Mesothelial cell of epicardium (in vitro differentiated cells): ENCODE data around the gene MAST1. TPM values are rescaled to one million over a fixed set of nuclear protein-coding genes. Genes with fewer than 3 reads are reported as not detected.
"Not testable (repeated sequence)": the region's sequence is repeated elsewhere in the genome, so short reads cannot be mapped to it uniquely, and the experiment has no call there.

Experiments
- DNase-seq, 2 experiments: peaks; one replicate each; pipeline ENCODE4 v3.0.0; 2021; ENCODE audit warnings: low spot score in 2 of 2; ENCODE audit not compliant: unreplicated experiment in 2 of 2
- H3K27ac Mint-ChIP-seq: 2 replicates; pipeline ENCODE4 v1.8.0; 2021; ENCODE audit warnings: mixed read lengths
- H3K27me3 Mint-ChIP-seq: 2 replicates; pipeline ENCODE4 v1.8.0; 2021; ENCODE audit warnings: low read depth, mixed read lengths
- H3K36me3 Mint-ChIP-seq: 2 replicates; pipeline ENCODE4 v1.8.0; 2021; ENCODE audit warnings: mixed read lengths
- H3K4me1 Mint-ChIP-seq: 2 replicates; pipeline ENCODE4 v1.8.0; 2021; ENCODE audit warnings: mixed read lengths
- H3K4me3 Mint-ChIP-seq: 2 replicates; pipeline ENCODE4 v1.8.0; 2021; ENCODE audit warnings: mild to moderate bottlenecking, moderate library complexity, mixed read lengths
- H3K9me3 Mint-ChIP-seq: 2 replicates; pipeline ENCODE4 v1.8.0; 2021; ENCODE audit warnings: mixed read lengths
- total RNA-seq: library from RNA; stranded (reverse); gene quantifications from 3 replicates; pipeline ENCODE4 v1.2.1, GENCODE V29; 2021
- TF ChIP-seq, protein P1 (sequence below): fragments of 200-600 bp; sonication (generic); IDR thresholded peaks from one replicate; pipeline ENCODE4 v1.5.0; 2021; ENCODE audit warnings: antibody characterized with exemption; ENCODE audit not compliant: unreplicated experiment

Gene MAST1
- total RNA-seq, 1 donor from 2014 or later: 4.0 TPM

DNA sequence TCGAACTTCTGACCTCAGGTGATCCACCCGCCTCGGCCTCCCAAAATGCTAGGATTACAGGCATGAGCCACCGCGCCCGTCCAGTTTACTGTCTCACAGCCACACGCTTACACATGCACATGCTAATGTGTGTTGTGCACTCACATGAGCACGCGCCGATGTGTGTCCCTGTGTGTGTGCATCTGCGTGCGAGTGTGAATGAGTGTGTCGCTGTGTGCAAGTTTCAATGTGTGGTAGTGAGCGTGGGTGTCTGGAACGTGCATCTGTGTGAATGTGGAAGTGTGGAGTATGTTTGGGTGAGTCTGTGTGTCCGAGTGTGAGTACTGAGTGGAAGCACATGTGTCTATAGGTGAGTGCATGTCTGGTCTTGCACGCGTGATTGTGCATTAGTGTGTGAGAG is 4.2 kb downstream of the MAST1 start:
- no peak overlapping the region for H3K4me3 Mint-ChIP-seq
- H3K4me1 Mint-ChIP-seq: peaks cover 14% of the 10 kb centered on the region
- TF ChIP-seq, protein P1, sequence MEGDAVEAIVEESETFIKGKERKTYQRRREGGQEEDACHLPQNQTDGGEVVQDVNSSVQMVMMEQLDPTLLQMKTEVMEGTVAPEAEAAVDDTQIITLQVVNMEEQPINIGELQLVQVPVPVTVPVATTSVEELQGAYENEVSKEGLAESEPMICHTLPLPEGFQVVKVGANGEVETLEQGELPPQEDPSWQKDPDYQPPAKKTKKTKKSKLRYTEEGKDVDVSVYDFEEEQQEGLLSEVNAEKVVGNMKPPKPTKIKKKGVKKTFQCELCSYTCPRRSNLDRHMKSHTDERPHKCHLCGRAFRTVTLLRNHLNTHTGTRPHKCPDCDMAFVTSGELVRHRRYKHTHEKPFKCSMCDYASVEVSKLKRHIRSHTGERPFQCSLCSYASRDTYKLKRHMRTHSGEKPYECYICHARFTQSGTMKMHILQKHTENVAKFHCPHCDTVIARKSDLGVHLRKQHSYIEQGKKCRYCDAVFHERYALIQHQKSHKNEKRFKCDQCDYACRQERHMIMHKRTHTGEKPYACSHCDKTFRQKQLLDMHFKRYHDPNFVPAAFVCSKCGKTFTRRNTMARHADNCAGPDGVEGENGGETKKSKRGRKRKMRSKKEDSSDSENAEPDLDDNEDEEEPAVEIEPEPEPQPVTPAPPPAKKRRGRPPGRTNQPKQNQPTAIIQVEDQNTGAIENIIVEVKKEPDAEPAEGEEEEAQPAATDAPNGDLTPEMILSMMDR: no peak
- H3K27ac Mint-ChIP-seq: no peak overlapping the region
- H3K9me3 Mint-ChIP-seq: no peaks in the 10 kb centered on the region
- H3K27me3 Mint-ChIP-seq: peaks cover 69% of the 10 kb centered on the region
- no peaks in the 10 kb centered on the region for H3K36me3 Mint-ChIP-seq
- DNase-seq: no peak

DNA sequence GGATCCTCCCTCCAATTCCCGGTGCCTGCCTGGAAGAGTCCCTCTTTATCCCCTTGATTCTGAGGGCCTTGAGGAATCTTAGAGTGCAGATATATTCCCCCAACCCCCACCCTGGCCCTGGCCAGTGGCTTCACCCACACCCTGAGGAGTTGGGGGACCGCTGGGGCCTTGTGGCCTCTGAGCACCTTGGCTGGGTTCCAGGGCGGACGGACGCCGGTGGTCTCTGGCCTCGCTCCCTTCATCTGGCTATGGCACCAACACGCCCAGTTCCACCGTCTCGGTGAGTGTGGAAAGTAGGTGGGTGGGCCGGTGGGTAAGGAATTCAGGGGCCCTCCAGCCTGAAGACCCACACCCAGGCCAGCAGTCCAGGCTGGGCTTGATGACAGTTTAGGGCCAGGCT is 5.0 kb downstream of the MAST1 start:
- no peaks in the 10 kb centered on the region for H3K36me3 Mint-ChIP-seq
- peaks cover 16% of the 10 kb centered on the region for H3K4me1 Mint-ChIP-seq
- H3K27ac Mint-ChIP-seq: no peak overlapping the region
- TF ChIP-seq, protein P1: no peak
- no peaks in the 10 kb centered on the region for H3K9me3 Mint-ChIP-seq
- DNase-seq: no peak
- H3K27me3 Mint-ChIP-seq: peaks cover 63% of the 10 kb centered on the region
- H3K4me3 Mint-ChIP-seq: no peak overlapping the region

GRCh38 chr19:12843999-12844732 is 5.9 kb downstream of the MAST1 start:
- Mint-ChIP-seq H3K27me3 (peaks cover 56% of the 10 kb centered on the region), H3K36me3 (no peaks in the 10 kb centered on the region), H3K9me3 (no peaks in the 10 kb centered on the region), H3K4me1 (peaks cover 16% of the 10 kb centered on the region), H3K27ac (no peak overlapping the region), H3K4me3 (no peak overlapping the region)
- DNase-seq: no peak
- TF ChIP-seq, protein P1: no peak

DNA sequence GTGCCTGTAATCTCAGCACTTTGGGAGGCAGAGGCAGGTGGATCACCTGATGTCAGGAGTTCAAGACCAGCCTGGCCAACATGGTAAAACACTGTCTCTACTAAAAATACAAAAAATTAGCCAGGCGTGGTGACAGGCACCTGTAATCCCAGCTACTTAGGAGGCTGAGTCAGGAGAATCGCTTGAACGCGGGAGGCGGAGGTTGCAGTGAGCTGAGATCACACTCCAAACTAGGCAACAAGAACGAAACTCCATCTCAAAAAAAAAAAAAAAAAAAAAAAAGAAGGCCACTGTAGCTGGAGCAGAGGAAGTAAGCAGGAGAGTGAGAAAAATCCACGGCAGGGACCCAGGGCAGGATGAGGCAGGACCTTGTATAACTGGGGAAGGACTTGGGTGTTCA is 8.3 kb downstream of the MAST1 start:
- H3K27ac Mint-ChIP-seq, H3K4me1 Mint-ChIP-seq, H3K9me3 Mint-ChIP-seq, DNase-seq, H3K36me3 Mint-ChIP-seq, H3K4me3 Mint-ChIP-seq: not testable (repeated sequence)
- peaks cover 32% of the 10 kb centered on the region for H3K27me3 Mint-ChIP-seq

GRCh38 chr19:12847159-12848139 is 9.1 kb downstream of the MAST1 start:
- Mint-ChIP-seq H3K4me3 (peak overlapping the region; percentile 49), H3K27ac (no peak overlapping the region), H3K9me3 (no peaks in the 10 kb centered on the region), H3K36me3 (no peaks in the 10 kb centered on the region), H3K27me3 (peaks cover 26% of the 10 kb centered on the region), H3K4me1 (peaks cover 3% of the 10 kb centered on the region)
- TF ChIP-seq, protein P1: peak; percentile 99
- peak; percentile 80 to 97 for DNase-seq

GRCh38 chr19:12856653-12857052 is 18.3 kb downstream of the MAST1 start:
- TF ChIP-seq, protein P1: no peak

More at GRCh38 chr19:12856653-12857052, 18.3 kb downstream of the MAST1 start:
- DNase-seq: no peak
- H3K4me1 Mint-ChIP-seq: no peaks in the 10 kb centered on the region
- no peak overlapping the region for H3K4me3 Mint-ChIP-seq
- H3K36me3 Mint-ChIP-seq: no peaks in the 10 kb centered on the region
- no peak overlapping the region for H3K27ac Mint-ChIP-seq
- no peaks in the 10 kb centered on the region for H3K27me3 Mint-ChIP-seq
- no peaks in the 10 kb centered on the region for H3K9me3 Mint-ChIP-seq
